B cell (primary cell): Measurements from ENCODE around the gene NEUROG2.

Source experiments
- CTCF ChIP-seq: fragments of 200-600 bp; IDR thresholded peaks from one replicate; pipeline ENCODE4 v1.8.0; 2022; ENCODE audit warnings: antibody characterized with exemption, mild to moderate bottlenecking
- EZH2 ChIP-seq: IDR thresholded peaks from 2 replicates; pipeline ENCODE4 v1.6.1; 2012; ENCODE audit warnings: borderline replicate concordance, low read depth, mild to moderate bottlenecking, moderate library complexity, low read length; ENCODE audit not compliant: insufficient read depth, poor library complexity, severe bottlenecking

- TF ChIP-seq CTCF (no peak), EZH2 (no peak)
These were observed 7.6 kb downstream of the NEUROG2 start for GRCh38 chr4:112508356-112508755.
